GM18526 (cell line): ENCODE results near the gene PPP1R18.

Experiments
- POLR2A ChIP-seq: IDR thresholded peaks from 3 replicates; pipeline ENCODE4 v1.6.1; 2011; ENCODE audit not compliant: insufficient read length; ENCODE audit errors: extremely low read depth

The PPP1R18 gene

GRCh38 chr6:30700340-30700739, 13.9 kb upstream of the PPP1R18 start:
- no peak for TF ChIP-seq POLR2A

- TF ChIP-seq POLR2A, result no peak
Observed at GRCh38 chr6:30696432-30696831, 10.0 kb upstream of the PPP1R18 start.

- no peak for TF ChIP-seq POLR2A
Observed at GRCh38 chr6:30691208-30691847, 4.9 kb upstream of the PPP1R18 start.

- peak; percentile 72 for TF ChIP-seq POLR2A
Observed at GRCh38 chr6:30690403-30691207, 4.2 kb upstream of the PPP1R18 start, which contains the start of gene NRM. Gene NRM (minus strand): TSS chr6:30690984. CDS start chr6:30690974, 10 bp downstream.

GRCh38 chr6:30689985-30690384, 3.5 kb upstream of the PPP1R18 start:
- TF ChIP-seq POLR2A, result no peak

- TF ChIP-seq POLR2A, result peak; percentile 1
Observed at GRCh38 chr6:30689022-30689865, 2.8 kb upstream of the PPP1R18 start.

- peak; percentile 38 for TF ChIP-seq POLR2A
Observed at GRCh38 chr6:30688569-30688968, 2.1 kb upstream of the PPP1R18 start.

- TF ChIP-seq POLR2A, result peak; percentile 50
Observed at GRCh38 chr6:30687659-30688431, 1.4 kb upstream of the PPP1R18 start.

- TF ChIP-seq POLR2A, result no peak
Observed at GRCh38 chr6:30686908-30687658, 638 bp upstream of the PPP1R18 start.

- TF ChIP-seq POLR2A, result no peak
Observed at GRCh38 chr6:30685157-30686008, 1.1 kb downstream of the PPP1R18 start.

- TF ChIP-seq POLR2A, result peak; percentile 26
Observed at GRCh38 chr6:30684386-30685156, 1.9 kb downstream of the PPP1R18 start.

GRCh38 chr6:30683980-30684338, 2.5 kb downstream of the PPP1R18 start:
- TF ChIP-seq POLR2A, result no peak
